ENCODE results near the gene SNAI3. TPM values are rescaled to one million over a fixed set of nuclear protein-coding genes. Genes with fewer than 3 reads are reported as not detected.

Gene SNAI3
- total and polyA plus RNA-seq, 5 donors: 0.39 to 2.8 (median 2.1) TPM

DNA sequence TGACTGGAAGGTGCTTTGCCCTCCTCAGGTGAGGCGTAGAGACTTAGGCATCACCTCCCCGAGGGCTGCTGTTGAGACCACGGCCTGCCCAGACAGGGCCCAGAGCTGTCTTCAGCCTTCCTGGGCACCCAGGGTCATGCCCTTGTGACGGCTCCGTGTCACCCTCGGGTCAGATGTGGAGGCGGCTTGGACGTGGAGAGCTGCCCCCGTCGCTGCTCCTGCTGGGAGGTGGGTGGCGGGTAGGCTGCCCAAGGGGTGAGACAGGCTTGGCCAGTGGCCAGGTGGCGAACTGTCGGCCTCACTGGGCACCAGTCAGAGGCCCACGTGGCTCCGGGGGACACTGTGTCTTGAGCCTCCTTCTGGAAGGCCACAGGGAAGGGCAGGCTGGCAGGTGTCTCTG lies 8.9 kb upstream of the SNAI3 start:
- Histone ChIP-seq H3K4me1 (ENCODE audit: control insufficient read depth, insufficient read depth, low read length) (no peaks in the 10 kb centered on the region), H3K27me3 (ENCODE audit: control insufficient read depth, insufficient read depth) (no peaks in the 10 kb centered on the region), H3K4me3 (ENCODE audit: low read length) (no peak overlapping the region), H3K9me3 (ENCODE audit: control insufficient read depth, low read length) (no peaks in the 10 kb centered on the region), H3K27ac (ENCODE audit: low read length) (no peak overlapping the region)
- WGBS: 68% methylated on average over 15 of the region's 15 CpGs
- intact Hi-C loops (cut with DNase I): no loop called here
- DNase-seq (peak in 1 of 3 donors; percentile 48), ATAC-seq (no peak)

DNA sequence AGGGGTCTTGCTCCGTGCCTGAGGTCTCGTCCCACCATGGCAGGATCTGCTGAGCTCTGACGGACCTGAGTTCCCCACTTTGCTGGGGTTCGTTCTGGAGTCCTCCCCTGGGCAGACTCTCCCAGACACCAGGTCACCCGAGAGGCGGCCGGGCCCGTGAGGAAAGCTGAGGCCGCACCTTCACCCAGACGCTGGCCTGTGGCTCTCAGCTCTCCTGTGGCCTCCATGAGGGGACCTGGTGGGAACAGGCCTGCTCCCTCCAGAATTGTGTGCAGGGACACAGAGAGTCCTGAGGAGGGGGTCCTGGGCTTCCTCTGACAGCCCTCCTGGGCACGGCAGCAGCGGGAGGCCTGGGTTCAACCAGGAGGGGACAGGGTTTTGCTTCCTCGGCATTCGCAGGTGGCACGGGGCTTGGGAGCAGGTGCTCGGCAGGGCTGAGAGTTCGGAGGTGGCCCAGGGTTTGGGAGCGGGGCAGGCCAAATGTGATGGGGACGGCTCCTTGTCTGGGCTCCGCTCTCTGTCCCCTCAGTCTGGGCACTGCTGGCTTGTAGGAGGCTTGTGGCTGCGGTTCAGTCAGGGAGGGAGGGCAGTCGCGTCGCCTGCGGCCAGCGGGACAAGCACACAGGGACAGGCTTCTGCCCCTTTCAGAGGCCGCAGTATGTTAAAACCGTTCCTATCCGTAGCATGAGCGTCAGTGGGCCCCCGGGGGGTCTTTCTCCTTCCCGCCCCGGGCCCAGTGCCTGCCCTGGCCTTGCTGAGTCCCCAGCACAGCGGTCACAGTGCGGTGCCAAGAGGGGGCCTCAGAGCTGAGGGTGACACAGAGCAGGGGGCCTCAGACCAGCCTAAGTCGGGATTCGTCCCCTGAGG lies 8.1 kb upstream of the SNAI3 start:
- no peaks in the 10 kb centered on the region for H3K9me3 ChIP-seq (ENCODE audit: control insufficient read depth, low read length)
- ATAC-seq (no peak), DNase-seq (peak in 2 of 3 donors; percentile 12 to 42)
- intact Hi-C loops (cut with DNase I): no loop called here
- WGBS: 89% methylated on average over 37 of the region's 37 CpGs
- no peaks in the 10 kb centered on the region for H3K4me1 ChIP-seq (ENCODE audit: control insufficient read depth, insufficient read depth, low read length)
- no peaks in the 10 kb centered on the region for H3K27me3 ChIP-seq (ENCODE audit: control insufficient read depth, insufficient read depth)
- H3K4me3 ChIP-seq (ENCODE audit: low read length): no peak overlapping the region
- no peak overlapping the region for H3K27ac ChIP-seq (ENCODE audit: low read length)

DNA sequence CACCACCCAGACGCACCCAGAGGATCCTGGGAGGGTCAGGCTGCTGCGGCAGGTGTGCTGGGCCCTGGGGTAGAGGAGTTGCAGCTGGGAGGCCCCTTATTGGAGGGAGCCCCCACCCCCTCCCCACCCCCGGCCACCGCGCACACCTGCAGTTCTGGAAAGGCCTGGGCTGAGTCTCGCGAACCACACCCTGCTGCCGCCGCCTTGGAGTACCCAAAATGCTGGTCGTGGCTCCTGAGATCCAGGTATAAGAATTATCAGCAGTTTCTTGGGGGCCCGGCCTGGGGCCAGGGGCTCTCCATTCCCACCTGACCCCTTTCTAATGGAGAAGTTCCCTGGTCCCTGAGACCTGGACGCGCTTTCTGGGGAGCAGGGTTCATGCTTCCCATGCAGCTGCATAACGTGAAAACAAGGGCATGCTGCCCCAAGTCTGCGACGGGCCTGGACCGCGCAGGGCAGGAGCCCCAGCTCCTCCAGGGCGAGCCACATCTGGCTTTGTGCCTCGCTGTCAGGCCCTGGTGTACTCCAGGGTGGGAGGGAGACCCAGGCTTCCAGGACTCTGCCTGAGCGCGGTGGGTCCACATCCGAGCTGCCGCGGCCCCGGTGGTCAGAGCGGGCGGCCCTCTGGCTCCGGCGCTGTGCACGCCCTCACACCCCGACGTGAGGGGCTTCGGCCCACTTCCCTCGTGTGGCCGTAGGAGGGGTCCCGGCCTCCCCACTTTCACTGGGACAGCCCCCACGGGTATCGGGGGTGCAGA lies 7.3 kb upstream of the SNAI3 start:
- ATAC-seq (no peak), DNase-seq (peak in 2 of 3 donors; percentile 50 to 53)
- WGBS: 92% methylated on average over 39 of the region's 39 CpGs
- intact Hi-C loops (cut with DNase I): no loop called here
- Histone ChIP-seq H3K4me1 (ENCODE audit: control insufficient read depth, insufficient read depth, low read length) (no peaks in the 10 kb centered on the region), H3K27me3 (ENCODE audit: control insufficient read depth, insufficient read depth) (no peaks in the 10 kb centered on the region), H3K27ac (ENCODE audit: low read length) (no peak overlapping the region), H3K4me3 (ENCODE audit: low read length) (no peak overlapping the region), H3K9me3 (ENCODE audit: control insufficient read depth, low read length) (no peaks in the 10 kb centered on the region)

DNA sequence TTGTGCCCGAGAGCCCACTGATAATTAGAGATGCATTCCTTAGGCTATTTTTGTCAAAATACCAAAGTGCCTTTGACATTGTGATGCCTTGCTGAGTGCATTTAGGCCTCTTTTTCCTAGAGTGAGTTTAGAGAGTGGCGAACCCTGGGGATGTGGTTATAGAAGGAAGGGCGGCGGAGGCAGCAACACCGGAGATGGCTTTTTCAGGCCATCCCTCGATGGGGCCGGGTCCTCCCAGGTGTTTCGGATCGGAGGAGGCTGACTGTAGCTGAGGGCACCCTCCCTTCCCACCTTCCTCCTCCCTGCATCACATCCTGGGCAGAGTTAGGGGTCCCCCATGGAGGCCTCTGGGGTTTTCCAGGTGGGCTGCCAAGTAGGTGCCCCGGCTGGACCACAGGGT lies 6.6 kb upstream of the SNAI3 start:
- 78% methylated on average over 10 of the region's 10 CpGs for WGBS
- no peak for ATAC-seq
- no peak overlapping the region for H3K27ac ChIP-seq (ENCODE audit: low read length)
- H3K9me3 ChIP-seq (ENCODE audit: control insufficient read depth, low read length): no peaks in the 10 kb centered on the region
- H3K4me3 ChIP-seq (ENCODE audit: low read length): no peak overlapping the region
- DNase-seq: peak in 1 of 3 donors; percentile 16
- H3K4me1 ChIP-seq (ENCODE audit: control insufficient read depth, insufficient read depth, low read length): no peaks in the 10 kb centered on the region
- intact Hi-C loops (cut with DNase I): no loop called here
- no peaks in the 10 kb centered on the region for H3K27me3 ChIP-seq (ENCODE audit: control insufficient read depth, insufficient read depth)

DNA sequence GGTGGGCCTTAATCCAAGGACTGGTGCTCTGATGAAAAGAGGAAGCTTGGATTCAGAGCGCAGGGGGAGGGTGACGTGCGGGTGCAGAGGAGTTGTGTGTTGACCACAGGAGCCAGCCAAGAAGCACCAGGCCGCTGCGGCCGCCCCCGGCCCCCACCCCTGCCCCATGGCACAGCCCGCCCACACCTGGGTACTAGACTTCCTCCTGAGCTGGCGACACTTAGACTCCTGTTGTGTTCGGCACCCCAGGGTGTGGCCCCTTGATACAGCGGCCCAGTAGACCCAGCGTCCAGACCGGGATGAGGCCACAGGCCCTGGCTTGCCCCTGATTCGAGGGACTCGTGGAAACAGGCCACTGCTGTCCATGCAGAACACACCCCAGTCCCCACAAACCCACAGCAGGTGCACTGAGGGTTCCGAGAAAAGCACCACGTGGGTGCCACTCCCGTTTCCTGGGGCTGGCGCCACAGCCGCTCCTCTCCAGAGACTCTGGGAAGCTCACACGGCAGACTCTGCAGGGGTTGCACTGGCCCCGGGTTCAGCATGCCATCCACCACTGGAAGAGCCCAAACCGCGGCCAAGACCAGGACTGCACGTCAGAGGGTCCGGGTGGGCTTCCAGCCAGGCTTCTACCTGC lies 5.7 kb upstream of the SNAI3 start:
- Histone ChIP-seq H3K27me3 (ENCODE audit: control insufficient read depth, insufficient read depth) (no peaks in the 10 kb centered on the region), H3K27ac (ENCODE audit: low read length) (no peak overlapping the region), H3K9me3 (ENCODE audit: control insufficient read depth, low read length) (no peaks in the 10 kb centered on the region), H3K4me3 (ENCODE audit: low read length) (no peak overlapping the region), H3K4me1 (ENCODE audit: control insufficient read depth, insufficient read depth, low read length) (no peaks in the 10 kb centered on the region)
- intact Hi-C loops (cut with DNase I): no loop called here
- 77% methylated on average over 26 of the region's 26 CpGs for WGBS
- DNase-seq (peak in 2 of 3 donors; percentile 34 to 68), ATAC-seq (peak in 1 of 2 donors; percentile 12)

DNA sequence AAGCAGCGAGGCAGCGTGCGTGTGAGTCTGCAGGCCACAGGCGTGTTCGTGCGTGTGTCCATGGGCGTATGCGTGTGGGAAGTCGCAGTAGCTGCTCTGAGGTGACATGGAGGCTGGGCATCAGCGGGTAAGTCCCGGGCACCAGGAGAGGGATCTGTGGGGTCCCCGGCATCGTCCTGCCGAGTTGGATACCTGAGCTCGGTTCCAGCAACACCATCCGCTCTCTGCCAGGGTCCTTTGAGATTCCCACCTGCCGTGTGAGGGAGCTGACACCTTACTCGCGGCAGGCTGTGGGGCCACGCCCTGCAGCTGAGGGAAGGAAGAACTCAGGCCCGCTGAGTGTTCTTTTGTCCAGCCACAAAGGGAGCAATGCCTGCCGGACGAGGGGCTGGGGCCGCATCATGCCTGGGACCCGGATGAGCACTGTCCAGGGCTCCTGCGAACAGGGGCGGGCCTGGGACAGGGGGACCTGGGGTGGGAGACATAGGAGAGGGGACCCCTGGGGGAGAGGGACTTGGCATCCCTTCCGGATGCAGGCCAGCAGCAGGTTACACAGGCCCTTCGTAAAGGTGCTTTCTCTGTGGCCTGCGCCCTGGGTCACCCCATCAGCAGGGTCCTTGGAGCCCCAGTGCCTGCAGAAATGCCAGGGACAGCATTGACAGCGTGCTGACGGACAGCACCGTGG lies 5.0 kb upstream of the SNAI3 start:
- intact Hi-C loops (cut with DNase I): no loop called here
- Histone ChIP-seq H3K27ac (ENCODE audit: low read length) (no peak overlapping the region), H3K4me1 (ENCODE audit: control insufficient read depth, insufficient read depth, low read length) (peaks cover 4% of the 10 kb centered on the region), H3K9me3 (ENCODE audit: control insufficient read depth, low read length) (no peaks in the 10 kb centered on the region), H3K27me3 (ENCODE audit: control insufficient read depth, insufficient read depth) (no peaks in the 10 kb centered on the region), H3K4me3 (ENCODE audit: low read length) (no peak overlapping the region)
- peak in 1 of 3 donors; percentile 45 for DNase-seq
- ATAC-seq: no peak
- WGBS: 87% methylated on average over 33 of the region's 33 CpGs

DNA sequence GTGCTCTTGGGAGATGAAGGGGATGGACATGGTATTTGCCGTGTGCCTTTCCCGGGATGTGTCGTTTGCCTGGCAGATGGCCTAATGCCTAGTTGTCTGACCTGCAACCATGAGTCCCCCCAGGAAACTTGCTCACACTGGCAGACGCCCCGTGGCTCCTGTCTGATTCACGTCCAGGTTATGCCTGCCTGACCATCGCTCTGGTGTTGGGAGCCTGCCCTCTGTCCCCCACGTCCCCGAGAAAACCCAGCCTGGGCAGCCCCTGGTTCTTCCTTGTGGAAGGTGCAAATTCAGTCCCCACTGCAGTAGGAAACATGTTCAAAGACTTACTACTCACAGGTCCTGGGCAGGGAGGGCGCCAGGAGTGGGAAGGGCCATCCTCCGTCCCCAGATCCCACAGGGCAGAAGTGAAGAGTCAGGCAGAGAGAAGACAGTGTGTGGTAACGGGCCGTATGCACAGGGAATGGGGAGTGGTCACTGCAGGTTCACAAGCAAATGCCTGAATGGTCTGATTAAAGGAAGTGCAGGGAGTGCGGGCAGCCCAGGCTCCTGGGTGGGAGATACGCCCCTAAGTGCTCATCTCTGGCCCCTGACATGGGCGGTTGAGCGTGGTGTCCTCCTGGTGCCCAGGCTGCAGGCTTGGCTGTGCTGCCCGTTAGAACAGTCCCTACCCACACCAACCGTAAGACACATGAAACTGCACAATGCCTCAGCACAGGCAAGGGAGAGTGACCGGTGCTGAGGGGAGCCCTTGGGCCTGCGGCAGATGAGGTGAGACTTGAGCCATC lies 4.2 kb upstream of the SNAI3 start:
- Histone ChIP-seq H3K27ac (ENCODE audit: low read length) (no peak overlapping the region), H3K27me3 (ENCODE audit: control insufficient read depth, insufficient read depth) (no peaks in the 10 kb centered on the region), H3K4me3 (ENCODE audit: low read length) (no peak overlapping the region), H3K9me3 (ENCODE audit: control insufficient read depth, low read length) (no peaks in the 10 kb centered on the region), H3K4me1 (ENCODE audit: control insufficient read depth, insufficient read depth, low read length) (peaks cover 4% of the 10 kb centered on the region)
- DNase-seq (peak in 1 of 3 donors; percentile 38), ATAC-seq (no peak)
- WGBS: 81% methylated on average over 21 of the region's 21 CpGs
- intact Hi-C loops (cut with DNase I): no loop called here

DNA sequence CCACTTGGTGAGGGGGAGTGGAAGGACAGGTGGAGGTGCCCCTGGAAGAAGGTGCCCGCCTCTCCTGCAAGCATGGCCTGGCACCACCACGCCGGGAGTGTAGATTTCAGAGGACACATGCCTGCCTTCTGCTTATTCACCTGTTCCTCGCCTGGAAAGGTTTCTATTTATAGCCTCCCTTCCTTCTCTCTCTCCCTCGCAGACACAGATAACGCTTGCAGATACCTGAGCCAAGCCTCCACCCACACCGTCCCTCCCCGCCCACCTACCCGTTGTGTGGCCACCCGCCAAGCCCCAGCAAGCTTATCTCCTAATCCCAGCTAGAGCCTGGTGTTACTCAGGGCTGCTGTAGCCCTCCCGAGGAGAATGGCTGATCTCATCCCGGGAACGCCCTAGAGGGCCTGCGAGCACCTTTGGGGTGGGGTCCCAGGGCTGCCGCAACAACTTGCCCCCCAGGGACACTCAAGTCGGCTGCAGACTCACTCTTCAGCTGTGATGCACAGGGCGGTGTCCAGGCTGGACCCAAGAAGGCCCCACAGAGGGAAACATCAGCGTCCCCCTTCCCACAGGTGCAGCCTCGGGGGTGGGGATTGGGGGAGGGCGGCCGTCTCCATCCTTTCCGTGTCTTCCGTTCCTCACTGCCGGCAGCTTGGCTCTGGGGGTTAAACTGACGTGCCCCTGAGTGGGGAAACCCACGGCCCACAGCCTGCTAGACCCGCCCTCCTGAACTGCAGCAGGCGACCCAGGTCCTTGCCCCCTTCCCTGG lies 1.9 kb upstream of the SNAI3 start:
- no peaks in the 10 kb centered on the region for H3K27me3 ChIP-seq (ENCODE audit: control insufficient read depth, insufficient read depth)
- H3K27ac ChIP-seq (ENCODE audit: low read length): no peak overlapping the region
- intact Hi-C loops (cut with DNase I): no loop called here
- ATAC-seq (no peak), DNase-seq (peak in 2 of 3 donors; percentile 12 to 40)
- 32% methylated on average over 28 of the region's 28 CpGs for WGBS
- H3K4me1 ChIP-seq (ENCODE audit: control insufficient read depth, insufficient read depth, low read length): peaks cover 4% of the 10 kb centered on the region
- no peaks in the 10 kb centered on the region for H3K9me3 ChIP-seq (ENCODE audit: control insufficient read depth, low read length)
- no peak overlapping the region for H3K4me3 ChIP-seq (ENCODE audit: low read length)

DNA sequence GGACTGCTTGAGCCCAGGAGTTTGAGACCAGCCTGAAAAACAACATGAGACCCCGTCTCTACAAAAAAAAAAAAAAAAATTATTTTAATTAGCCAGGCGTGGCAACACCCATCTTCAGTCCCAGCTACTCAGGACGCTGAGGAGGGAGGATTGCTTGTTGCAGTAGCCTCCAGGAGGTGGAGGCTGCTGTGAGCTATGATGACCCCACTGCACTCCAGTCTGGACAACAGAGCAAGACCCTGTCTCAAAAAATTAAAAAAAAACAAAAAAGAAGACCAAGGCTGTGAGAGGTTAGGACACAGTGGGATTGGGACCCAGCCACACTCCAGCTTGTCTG lies 1.3 kb upstream of the SNAI3 start:
- Histone ChIP-seq H3K27me3 (ENCODE audit: control insufficient read depth, insufficient read depth) (no peaks in the 10 kb centered on the region), H3K4me1 (ENCODE audit: control insufficient read depth, insufficient read depth, low read length) (peaks cover 4% of the 10 kb centered on the region), H3K27ac (ENCODE audit: low read length) (no peak overlapping the region), H3K4me3 (ENCODE audit: low read length) (no peak overlapping the region), H3K9me3 (ENCODE audit: control insufficient read depth, low read length) (no peaks in the 10 kb centered on the region)
- ATAC-seq (no peak), DNase-seq (peak in 1 of 3 donors; percentile 22)
- intact Hi-C loops (cut with DNase I): no loop called here
- 73% methylated on average over 3 of the region's 3 CpGs for WGBS

DNA sequence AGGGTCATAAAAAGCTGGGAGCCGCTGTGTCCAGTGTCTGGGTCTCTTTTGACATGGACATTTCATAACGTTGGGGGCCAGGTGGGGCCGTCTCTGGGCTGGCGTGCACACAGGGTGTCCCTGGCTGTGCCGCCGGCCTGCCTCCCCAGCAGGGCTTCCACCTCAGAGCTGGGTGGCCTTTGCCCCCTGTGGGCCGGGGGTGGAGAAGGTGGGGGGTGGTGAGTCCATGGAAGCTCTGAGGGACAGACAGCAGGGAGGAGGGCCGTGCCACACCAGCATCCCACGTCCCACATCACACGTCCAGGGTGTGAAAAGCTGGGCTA lies 908 bp upstream of the SNAI3 start:
- Histone ChIP-seq H3K4me1 (ENCODE audit: control insufficient read depth, insufficient read depth, low read length) (peaks cover 4% of the 10 kb centered on the region), H3K9me3 (ENCODE audit: control insufficient read depth, low read length) (no peaks in the 10 kb centered on the region), H3K27ac (ENCODE audit: low read length) (no peak overlapping the region), H3K4me3 (ENCODE audit: low read length) (no peak overlapping the region), H3K27me3 (ENCODE audit: control insufficient read depth, insufficient read depth) (no peaks in the 10 kb centered on the region)
- ATAC-seq (no peak), DNase-seq (peak in 1 of 3 donors; percentile 37)
- intact Hi-C loops (cut with DNase I): no loop called here
- 55% methylated on average over 10 of the region's 10 CpGs for WGBS

Measured in right cardiac atrium (tissue), 5 donors.